Heart left ventricle (tissue), 16 donors: Measurements from ENCODE around the gene NELL1. TPM values are rescaled to one million over a fixed set of nuclear protein-coding genes. Genes with fewer than 3 reads are reported as not detected.

Source experiments
- ATAC-seq, 4 donors: fragments of 200-7000 bp; cut with Tn5 transposase; one replicate each; pipeline ENCODE4 v1.9.1; 2020 to 2022; ENCODE audit warnings: moderate library complexity in 4 of 4, mild to moderate bottlenecking in 3 of 4, moderate number of reproducible peaks in 1 of 4
- DNase-seq, 5 donors: peaks; one replicate each; pipeline ENCODE4 v3.0.0-alpha.2; 2020
- H3K27ac ChIP-seq, 12 donors: fragments of 200-600 bp; sonication (generic) in 4 of 12; one replicate each; pipeline versions ENCODE4 v1.5.0 to v1.8.0; 2016 to 2022; ENCODE audit warnings: mild to moderate bottlenecking in 2 of 12
- H3K27me3 ChIP-seq, 9 donors: fragments of 200-600 bp; sonication (generic) in 2 of 9; one replicate each; pipeline versions ENCODE4 v1.5.1 to v1.8.0; 2016 to 2022; ENCODE audit warnings: mild to moderate bottlenecking in 3 of 9
- H3K36me3 ChIP-seq, 9 donors: fragments of 200-600 bp; sonication (generic) in 2 of 9; one replicate each; pipeline versions ENCODE4 v1.5.0 to v1.8.0; 2018 to 2022; ENCODE audit warnings: mild to moderate bottlenecking in 2 of 9
- H3K4me1 ChIP-seq, 12 donors: fragments of 200-600 bp; sonication (generic) in 4 of 12; one replicate each; pipeline versions ENCODE4 v1.5.0 to v1.8.0; 2016 to 2022; ENCODE audit warnings: mild to moderate bottlenecking in 3 of 12
- H3K4me3 ChIP-seq, 12 donors: fragments of 200-600 bp; sonication (generic) in 4 of 12; one replicate each; pipeline versions ENCODE4 v1.5.0 to v1.8.0; 2017 to 2022; ENCODE audit warnings: mild to moderate bottlenecking in 9 of 12, moderate library complexity in 4 of 12
- H3K9me3 ChIP-seq, 12 donors: fragments of 200-600 bp; sonication (generic) in 4 of 12; one replicate each; pipeline versions ENCODE4 v1.5.0 to v1.8.0; 2016 to 2022; ENCODE audit warnings: mild to moderate bottlenecking in 1 of 12
- POLR2A ChIP-seq, 2 donors: fragments of 450-650 bp; IDR thresholded peaks; one replicate each; pipeline ENCODE4 v1.6.1; 2017; ENCODE audit warnings: antibody characterized with exemption in 2 of 2, mild to moderate bottlenecking in 2 of 2, moderate library complexity in 2 of 2
- WGBS, 4 donors: extraction: QIAGEN DNeasy Blood & Tissue Kit in 2 of 4; methylation state at CpG; one replicate each; pipeline versions ENCODE4 v1.1.5 to v1.1.7; 2013 to 2018; 5-methylcytosine and 5-hydroxymethylcytosine counted together
- intact Hi-C, 10 donors: fragments of 100-400 bp; cut with DNase I; formaldehyde crosslinking; loops; one replicate each; pipeline versions ENCODE4 v1.11.1 to v1.14.2; 2022
- polyA plus RNA-seq, 2 donors: library from polyadenylated mRNA; stranded (reverse); fragments of 200-250 nt; gene quantifications; one replicate each; pipeline ENCODE4 v1.2.3, GENCODE V29; 2013
- total RNA-seq, 9 donors: library from RNA; depleted of rRNA in 2 of 9; stranded (reverse); fragments of >200 nt in 2 of 9; fragmentation: NEBNext Ultra II Directional in 3 of 9; extraction: Animal tissue kit (Norgen Biotek cat#: 25700) in 3 of 9; gene quantifications; one replicate each; pipeline versions ENCODE4 v1.1.0 to v1.2.4, GENCODE V29; 2016 to 2023
- TF ChIP-seq, protein P1 (sequence below), 12 donors: fragments of 200-600 bp; sonication (generic) in 4 of 12; IDR thresholded peaks; one replicate each; pipeline versions ENCODE4 v1.5.0 to v1.8.0; 2018 to 2022; ENCODE audit warnings: antibody characterized with exemption in 12 of 12, mild to moderate bottlenecking in 5 of 12
- donor health status: ischemic (EF 13 %, LVEDD 7.1; RV severe dilation, severe dysfunction).
- donor health status: healthy with polysubstance abuse.
- donor health status: DM: no; HTN: yes; CAD: no.
- donor health status: DM: no; HTN: no; CAD: no.
- donor health status: ischemic (EF 25% LVEDD 6.9; RV normal size, moderate dysfunction).
- donor health status: ischemic (EF 25% LVEDD 5.7; RV mildly dilated, moderate dysfunction).
- donor health status: healthy.
- donor health status: DM: yes; HTN: yes; CAD: no.
- donor health status: ischemic (EF 35%, LVEDD 5.7; RV mildly dilated, moderate dysfunction).
- donor health status: nonischemic (EF 11% LVEDD 7.7; RV severe dilation, severe dysfunction).
- donor health status: DM: yes; HTN: yes; CAD: no.
- donor health status: PGD.
- donor health status: ischemic (EF 29% LVEDD 5.4; RV normal size, mild dysfunction).
- donor health status: nonischemic (EF 23%, LVEDD 6.1; RV moderate dilation, normal function).

Gene NELL1
- total and polyA plus RNA-seq, 11 donors, result 1.6 TPM; not detected in 10

DNA sequence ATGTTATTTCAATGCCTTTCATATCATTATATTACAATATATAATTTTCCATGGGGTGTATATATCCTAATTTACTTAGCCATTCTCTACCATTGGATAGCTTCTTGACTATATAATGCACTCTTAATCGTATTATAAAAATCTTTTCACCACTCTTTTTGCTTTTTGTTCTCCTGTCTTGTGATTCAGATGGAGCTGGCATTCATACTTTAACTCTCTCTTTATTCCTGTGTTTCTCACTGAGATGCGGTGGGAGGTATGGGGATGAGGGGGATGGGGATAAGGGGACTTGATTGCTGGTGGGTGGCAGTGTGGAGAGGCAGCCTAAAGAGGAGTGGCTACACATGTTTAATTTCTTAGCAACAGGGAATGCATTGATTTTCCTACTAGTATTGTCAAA, 105.9 kb downstream of the NELL1 start:
- Histone ChIP-seq H3K9me3 (no peaks in the 10 kb centered on the region), H3K36me3 (no peaks in the 10 kb centered on the region), H3K27ac (no peak overlapping the region), H3K4me3 (no peak overlapping the region), H3K4me1 (no peaks in the 10 kb centered on the region), H3K27me3 (peaks cover 0 to 7% (median 0%) of the 10 kb centered on the region in 9 donors)
- TF ChIP-seq, protein P1, sequence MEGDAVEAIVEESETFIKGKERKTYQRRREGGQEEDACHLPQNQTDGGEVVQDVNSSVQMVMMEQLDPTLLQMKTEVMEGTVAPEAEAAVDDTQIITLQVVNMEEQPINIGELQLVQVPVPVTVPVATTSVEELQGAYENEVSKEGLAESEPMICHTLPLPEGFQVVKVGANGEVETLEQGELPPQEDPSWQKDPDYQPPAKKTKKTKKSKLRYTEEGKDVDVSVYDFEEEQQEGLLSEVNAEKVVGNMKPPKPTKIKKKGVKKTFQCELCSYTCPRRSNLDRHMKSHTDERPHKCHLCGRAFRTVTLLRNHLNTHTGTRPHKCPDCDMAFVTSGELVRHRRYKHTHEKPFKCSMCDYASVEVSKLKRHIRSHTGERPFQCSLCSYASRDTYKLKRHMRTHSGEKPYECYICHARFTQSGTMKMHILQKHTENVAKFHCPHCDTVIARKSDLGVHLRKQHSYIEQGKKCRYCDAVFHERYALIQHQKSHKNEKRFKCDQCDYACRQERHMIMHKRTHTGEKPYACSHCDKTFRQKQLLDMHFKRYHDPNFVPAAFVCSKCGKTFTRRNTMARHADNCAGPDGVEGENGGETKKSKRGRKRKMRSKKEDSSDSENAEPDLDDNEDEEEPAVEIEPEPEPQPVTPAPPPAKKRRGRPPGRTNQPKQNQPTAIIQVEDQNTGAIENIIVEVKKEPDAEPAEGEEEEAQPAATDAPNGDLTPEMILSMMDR (IDR thresholded peaks at IDR 0.05), result no peak
- TF ChIP-seq POLR2A (IDR thresholded peaks at IDR 0.05), result no peak
- WGBS, 4 donors, result 65 to 74% (median 68%) methylated on average over 2 of the region's 2 CpGs
- no peak for DNase-seq
- intact Hi-C loops, result no loop called here
- no peak for ATAC-seq

DNA sequence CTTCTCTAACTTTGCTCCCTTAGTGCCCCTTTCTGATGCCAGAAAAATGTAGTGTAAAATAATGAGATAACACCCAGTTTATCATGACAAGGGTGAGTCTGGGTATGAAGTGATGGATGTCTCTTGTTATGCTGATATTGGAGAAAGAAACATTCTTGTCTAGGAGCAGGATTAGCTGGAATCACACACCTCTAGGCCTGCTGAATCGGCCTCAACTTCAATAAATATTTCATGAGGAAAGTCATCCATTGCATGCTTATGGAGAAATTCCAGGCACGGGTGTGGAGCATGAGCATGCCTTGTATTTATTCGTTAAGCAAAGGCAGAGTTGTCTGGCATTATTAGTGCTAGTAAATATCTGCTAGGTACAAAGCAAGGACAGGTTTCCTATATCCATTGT, 113.4 kb downstream of the NELL1 start:
- Histone ChIP-seq H3K4me3 (no peak overlapping the region), H3K4me1 (no peaks in the 10 kb centered on the region), H3K36me3 (no peaks in the 10 kb centered on the region), H3K27ac (no peak overlapping the region), H3K27me3 (no peaks in the 10 kb centered on the region), H3K9me3 (no peaks in the 10 kb centered on the region)
- no peak for ATAC-seq
- intact Hi-C loops, result no loop called here
- 54 to 67% (median 63%) methylated on average over 3 of the region's 3 CpGs for WGBS, 4 donors
- TF ChIP-seq, protein P1 (IDR thresholded peaks at IDR 0.05), result no peak
- TF ChIP-seq POLR2A (IDR thresholded peaks at IDR 0.05), result no peak
- DNase-seq, result no peak

DNA sequence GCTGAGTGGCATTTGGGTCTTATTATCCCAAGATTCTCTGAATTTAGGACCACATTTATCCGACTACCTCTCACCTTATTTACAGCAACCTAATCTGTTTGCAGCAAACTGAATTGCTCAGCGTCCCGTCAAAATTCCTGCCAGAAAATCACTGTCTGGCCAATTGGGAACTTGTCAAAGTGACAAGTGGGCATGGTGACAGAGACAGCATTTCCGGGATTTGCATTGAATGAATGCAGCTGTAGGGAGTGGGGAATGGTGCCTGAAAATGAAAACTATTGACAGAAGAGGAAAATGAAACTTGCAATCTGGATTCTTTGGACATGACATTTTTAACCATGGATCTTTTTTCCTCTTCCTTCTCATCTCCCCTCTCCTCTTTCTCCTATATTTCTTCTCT, 113.8 kb downstream of the NELL1 start:
- Histone ChIP-seq H3K27ac (no peak overlapping the region), H3K9me3 (no peaks in the 10 kb centered on the region), H3K27me3 (no peaks in the 10 kb centered on the region), H3K4me1 (no peaks in the 10 kb centered on the region), H3K36me3 (no peaks in the 10 kb centered on the region), H3K4me3 (no peak overlapping the region)
- ATAC-seq (no peak), DNase-seq (no peak)
- intact Hi-C loops, result no loop called here
- TF ChIP-seq, protein P1 (IDR thresholded peaks at IDR 0.05), result no peak
- TF ChIP-seq POLR2A (IDR thresholded peaks at IDR 0.05), result no peak
- WGBS, 4 donors, result 51 to 65% (median 58%) methylated on average over 4 of the region's 4 CpGs

DNA sequence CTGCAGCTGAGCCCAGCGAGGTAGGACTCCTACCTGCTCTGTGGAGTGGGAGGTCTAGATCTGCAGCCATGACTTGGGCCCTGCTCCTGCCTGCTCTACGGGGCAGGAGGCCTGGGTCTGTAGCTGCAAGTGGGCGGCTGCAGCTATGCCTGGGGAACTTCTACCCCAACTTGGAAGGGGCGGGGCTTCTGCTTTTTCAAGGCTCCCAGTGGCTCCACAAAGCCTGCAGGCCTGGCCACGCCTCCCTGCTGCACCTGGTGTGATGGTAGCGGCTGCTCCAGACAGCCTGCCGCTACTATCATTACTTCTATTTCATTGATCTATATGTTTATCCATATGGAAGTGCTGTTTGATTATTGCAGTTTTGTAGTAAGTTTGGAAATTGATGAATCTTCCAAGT, 121.2 kb downstream of the NELL1 start:
- intact Hi-C loops, result no loop called here
- no peak for ATAC-seq
- peaks cover 0 to 8% (median 0%) of the 10 kb centered on the region in 9 donors for H3K27me3 ChIP-seq
- 69 to 77% (median 76%) methylated on average over 6 to 7 of the region's 7 CpGs for WGBS, 4 donors
- DNase-seq, result no peak
- H3K4me3 ChIP-seq, result no peak overlapping the region
- no peak overlapping the region for H3K27ac ChIP-seq
- no peaks in the 10 kb centered on the region for H3K4me1 ChIP-seq
- H3K9me3 ChIP-seq, result no peaks in the 10 kb centered on the region
- H3K36me3 ChIP-seq, result no peaks in the 10 kb centered on the region
- TF ChIP-seq, protein P1 (IDR thresholded peaks at IDR 0.05), result no peak
- no peak for TF ChIP-seq POLR2A (IDR thresholded peaks at IDR 0.05)
